H1 (cell line): Measurements from ENCODE around the gene LNX2. TPM values are rescaled to one million over a fixed set of nuclear protein-coding genes. Genes with fewer than 3 reads are reported as not detected.

Source experiments
- CEBPB ChIP-seq: IDR thresholded peaks from 2 replicates; pipeline ENCODE4 v1.6.1; 2012; ENCODE audit warnings: low read depth, low read length
- GABPA ChIP-seq: IDR thresholded peaks from 2 replicates; pipeline ENCODE4 v1.6.1; 2011; ENCODE audit warnings: mild to moderate bottlenecking, low read length, moderate library complexity, borderline replicate concordance; ENCODE audit not compliant: insufficient read depth
- MAX ChIP-seq: IDR thresholded peaks from 2 replicates; pipeline ENCODE4 v1.6.1; 2012; ENCODE audit warnings: inconsistent platforms
- NANOG ChIP-seq: IDR thresholded peaks from 2 replicates; pipeline ENCODE4 v1.6.1; 2011; ENCODE audit warnings: low read length, low read depth, mild to moderate bottlenecking, inconsistent platforms; ENCODE audit not compliant: insufficient read depth, poor library complexity, severe bottlenecking
- PHF8 ChIP-seq: fragments of 200-600 bp; sonication (generic); conservative IDR thresholded peaks from 2 replicates; pipeline ENCODE4 v1.7.1; 2012; ENCODE audit warnings: low read depth, mild to moderate bottlenecking, inconsistent platforms, low read length, moderate library complexity
- POLR2A ChIP-seq, 2 experiments: IDR thresholded peaks; 1 replicate in 1 of 2; 2 replicates in 1 of 2; pipeline ENCODE4 v1.6.1; 2011; ENCODE audit warnings: low read depth in 2 of 2, low read length in 2 of 2, mild to moderate bottlenecking in 2 of 2; ENCODE audit errors: control extremely low read depth in 1 of 2
- POU5F1 ChIP-seq: IDR thresholded peaks from 2 replicates; pipeline ENCODE4 v1.6.1; 2011; ENCODE audit warnings: low read depth, mild to moderate bottlenecking, low read length, moderate library complexity
- SIRT6 ChIP-seq: IDR thresholded peaks from one replicate; pipeline ENCODE4 v1.7.1; 2012; ENCODE audit warnings: low read length, inconsistent platforms
- SRF ChIP-seq: IDR thresholded peaks from 2 replicates; pipeline ENCODE4 v1.6.1; 2011; ENCODE audit warnings: mild to moderate bottlenecking, low read depth, low read length, moderate library complexity
- TAF7 ChIP-seq: optimal IDR thresholded peaks from 2 replicates; pipeline ENCODE3; 2011; ENCODE audit warnings: low read depth, mild to moderate bottlenecking, inconsistent platforms, low read length, moderate library complexity, borderline replicate concordance
- polyA plus RNA-seq, 7 experiments: library from polyadenylated mRNA; depleted of rRNA in 3 of 7; stranded (reverse) in 5 of 7; unstranded in 2 of 7; fragments of >200 nt in 5 of 7; fragments of 200-250 nt in 2 of 7; gene quantifications; 1 replicate in 5 of 7; 2 replicates in 1 of 7; 4 replicates in 1 of 7; pipeline versions ENCODE4 v1.2.1 to v1.2.3, GENCODE V29; 2011 to 2013; ENCODE audit warnings: missing spikeins in 2 of 7, mixed read lengths in 2 of 7
- total RNA-seq: library from RNA; stranded (reverse); fragmentation: NEBNext Ultra II Directional; extraction: Animal tissue kit (Norgen Biotek cat#: 25700); gene quantifications from 2 replicates; pipeline ENCODE4 v1.2.1, GENCODE V29; 2021

The LNX2 gene
- total and polyA plus RNA-seq, 2 of the 8 experiments (the other 6 are each of a cell fraction or from before 2014, with no cell fraction given) = 6.4 to 13.9 TPM

GRCh38 chr13:27660511-27660910 lies 40.2 kb upstream of the LNX2 start (continued):
- TF ChIP-seq CEBPB (no peak), SRF (no peak), MAX (no peak), POLR2A (IDR thresholded peaks at IDR 0.05; ENCODE audit: control extremely low read depth in 1 of 2, low read depth in 2 of 2, low read length in 2 of 2) (no peak), TAF7 (no peak), POU5F1 (no peak), GABPA (no peak), PHF8 (no peak), NANOG (no peak), SIRT6 (no peak)
